Measurements from ENCODE around the gene IL7R. TPM values are rescaled to one million over a fixed set of nuclear protein-coding genes. Genes with fewer than 3 reads are reported as not detected.

IL7R gene, protein sequence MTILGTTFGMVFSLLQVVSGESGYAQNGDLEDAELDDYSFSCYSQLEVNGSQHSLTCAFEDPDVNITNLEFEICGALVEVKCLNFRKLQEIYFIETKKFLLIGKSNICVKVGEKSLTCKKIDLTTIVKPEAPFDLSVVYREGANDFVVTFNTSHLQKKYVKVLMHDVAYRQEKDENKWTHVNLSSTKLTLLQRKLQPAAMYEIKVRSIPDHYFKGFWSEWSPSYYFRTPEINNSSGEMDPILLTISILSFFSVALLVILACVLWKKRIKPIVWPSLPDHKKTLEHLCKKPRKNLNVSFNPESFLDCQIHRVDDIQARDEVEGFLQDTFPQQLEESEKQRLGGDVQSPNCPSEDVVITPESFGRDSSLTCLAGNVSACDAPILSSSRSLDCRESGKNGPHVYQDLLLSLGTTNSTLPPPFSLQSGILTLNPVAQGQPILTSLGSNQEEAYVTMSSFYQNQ
- 0.19 to 0.55 TPM (median 0.35 TPM) in 5 replicates for total RNA-seq (2022; extraction: Qiagen RNA extraction; ENCODE audit: low read depth)

DNA sequence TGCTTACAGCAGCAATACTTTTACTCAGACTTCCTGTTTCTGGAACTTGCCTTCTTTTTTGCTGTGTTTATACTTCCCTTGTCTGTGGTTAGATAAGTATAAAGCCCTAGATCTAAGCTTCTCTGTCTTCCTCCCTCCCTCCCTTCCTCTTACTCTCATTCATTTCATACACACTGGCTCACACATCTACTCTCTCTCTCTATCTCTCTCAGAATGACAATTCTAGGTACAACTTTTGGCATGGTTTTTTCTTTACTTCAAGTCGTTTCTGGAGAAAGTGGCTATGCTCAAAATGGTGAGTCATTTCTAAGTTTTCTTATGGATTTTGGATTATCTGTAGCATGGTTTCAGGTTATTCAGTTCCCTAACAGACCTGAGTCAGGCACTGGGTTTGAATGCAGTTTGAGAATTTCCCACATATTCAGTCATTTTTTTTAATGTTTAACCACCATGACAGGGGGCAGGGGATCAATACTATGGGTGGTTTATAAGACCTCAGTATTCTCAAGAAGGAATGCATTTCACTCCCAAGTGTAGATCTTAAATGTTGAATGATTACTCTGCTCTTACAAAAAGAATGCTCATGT is at the start of gene IL7R:
IL7R (plus strand) TSS at position 127 of the 587 bp plus-strand sequence; CDS start at position 214, 87 bp downstream.

Other genes starting within 250 kb of the IL7R start
- gene SPEF2, start 239.0 kb upstream of the IL7R start, total RNA-seq (2022; extraction: Qiagen RNA extraction; ENCODE audit: low read depth) = 1.2 to 2.2 TPM (median 2.1 TPM) in 5 replicates
- not detected in 5 replicates for gene CAPSL, start 81.7 kb downstream of the IL7R start, total RNA-seq (2022; extraction: Qiagen RNA extraction; ENCODE audit: low read depth)
- not detected in 5 replicates for gene UGT3A1, start 134.5 kb downstream of the IL7R start, total RNA-seq (2022; extraction: Qiagen RNA extraction; ENCODE audit: low read depth)
- not detected in 5 replicates for gene UGT3A2, start 210.0 kb downstream of the IL7R start, total RNA-seq (2022; extraction: Qiagen RNA extraction; ENCODE audit: low read depth)